MM.1S (cell line): Measurements from ENCODE around the gene IQSEC1.

Source experiments
- CTCF ChIP-seq: fragments of 300-600 bp; sonication (generic); IDR thresholded peaks from 2 replicates; pipeline ENCODE4 v1.5.1; 2016; ENCODE audit warnings: antibody characterized with exemption, low read length, mixed read lengths
- EZH2 ChIP-seq: fragments of 300-600 bp; sonication (generic); optimal IDR thresholded peaks from 2 replicates; pipeline ENCODE3; 2017; ENCODE audit warnings: low read depth, mild to moderate bottlenecking, antibody characterized with exemption, low read length, mixed read lengths
- EZH2phosphoT487 ChIP-seq: fragments of 300-600 bp; sonication (generic); IDR thresholded peaks from 2 replicates; pipeline ENCODE4 v1.6.1; 2018; ENCODE audit warnings: antibody characterized with exemption, low read length

DNA sequence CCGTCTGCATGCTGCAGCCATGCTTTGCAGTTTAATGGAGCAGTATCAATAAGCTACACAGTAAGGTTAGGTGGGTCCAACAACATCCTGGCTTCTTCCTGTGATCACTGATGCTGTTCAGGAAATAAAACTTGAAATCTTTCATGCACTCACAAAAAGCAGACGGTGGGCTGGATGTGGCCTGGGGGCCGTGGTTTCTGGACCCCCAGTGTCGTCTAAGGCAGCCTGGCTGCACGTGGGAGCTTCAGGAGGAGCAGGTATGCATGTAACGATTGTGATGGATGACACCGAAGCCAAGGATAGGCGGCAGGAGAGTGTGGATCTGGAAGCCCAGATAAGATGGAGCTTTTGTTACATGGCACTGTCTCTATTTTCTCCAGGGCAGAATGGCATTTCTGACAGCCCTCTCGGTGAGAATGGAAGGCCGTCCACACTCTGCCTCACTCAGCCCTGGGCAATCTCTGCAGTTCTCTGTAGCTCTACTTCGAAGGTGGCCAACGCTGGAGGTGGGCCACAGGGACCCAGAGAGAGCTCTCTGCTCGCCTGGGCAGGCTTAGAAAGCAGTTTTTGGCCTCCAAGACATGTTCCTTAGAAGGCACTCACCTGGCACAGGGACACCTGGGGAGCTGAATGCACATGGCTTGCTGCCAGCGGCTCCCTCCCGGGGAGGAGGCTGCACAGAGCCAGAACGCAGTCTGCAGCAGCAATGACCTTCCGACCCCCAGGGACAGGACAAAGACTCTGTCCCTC lies 46.4 kb upstream of the IQSEC1 start:
- TF ChIP-seq CTCF (no peak), EZH2 (no peak), EZH2phosphoT487 (no peak)
